Neutrophil (primary cell): ENCODE data around the gene ADGRE3.
"Not testable (repeated sequence)": the region's sequence is repeated elsewhere in the genome, so short reads cannot be mapped to it uniquely, and the experiment has no call there.

Experiments
- H3K27ac ChIP-seq: fragments of 200-600 bp; sonication (generic); 2 replicates; pipeline ENCODE4 v1.5.1; 2016; ENCODE audit warnings: mild to moderate bottlenecking, moderate library complexity
- H3K27me3 ChIP-seq: fragments of 200-600 bp; sonication (generic); 2 replicates; pipeline ENCODE4 v1.6.0; 2016; ENCODE audit warnings: mild to moderate bottlenecking
- H3K36me3 ChIP-seq: fragments of 200-600 bp; sonication (generic); 2 replicates; pipeline ENCODE4 v1.5.1; 2017
- H3K4me1 ChIP-seq, 2 experiments: fragments of 200-600 bp in 1 of 2; sonication (generic) in 1 of 2; 1 replicate in 1 of 2; 2 replicates in 1 of 2; pipeline versions ENCODE4 v1.5.1 to v1.6.1; 2013 to 2016; ENCODE audit warnings: low read depth in 1 of 2, low read length in 1 of 2, mild to moderate bottlenecking in 1 of 2, moderate library complexity in 1 of 2; ENCODE audit not compliant: control insufficient read depth in 1 of 2, insufficient read depth in 1 of 2
- H3K4me3 ChIP-seq, 2 experiments: fragments of 200-600 bp in 1 of 2; sonication (generic) in 1 of 2; 1 replicate in 1 of 2; 2 replicates in 1 of 2; pipeline ENCODE4 v1.5.1; 2013 to 2016; ENCODE audit warnings: low read depth in 1 of 2, low read length in 1 of 2, mild to moderate bottlenecking in 1 of 2, moderate library complexity in 1 of 2
- H3K9me3 ChIP-seq: fragments of 200-600 bp; sonication (generic); 2 replicates; pipeline ENCODE4 v1.5.1; 2016
- TF ChIP-seq, protein P1 (sequence below): fragments of 200-600 bp; sonication (generic); IDR thresholded peaks from 2 replicates; pipeline ENCODE4 v1.5.1; 2016; ENCODE audit warnings: antibody characterized with exemption

The ADGRE3 gene

DNA sequence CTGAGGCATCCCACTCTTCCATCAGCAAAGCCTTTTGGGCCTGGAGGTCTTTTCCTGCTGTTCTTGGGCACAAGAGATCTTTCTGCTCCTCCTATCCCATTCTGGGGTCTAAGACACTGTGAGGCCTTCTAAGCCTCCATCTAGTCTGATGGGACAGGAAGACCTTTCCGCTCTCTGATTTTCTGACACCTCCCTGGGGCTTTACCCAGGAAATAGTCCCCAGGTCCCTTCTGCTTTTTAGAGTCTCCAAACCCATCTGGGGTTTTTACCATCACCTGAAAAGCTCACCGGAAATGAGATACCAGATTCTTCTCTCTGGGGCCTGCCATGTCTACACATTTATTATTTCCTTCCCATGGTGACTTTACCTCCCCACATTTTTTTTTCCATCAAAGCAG lies 70.7 kb downstream of the ADGRE3 start:
- Histone ChIP-seq H3K9me3 (no peaks in the 10 kb centered on the region), H3K27ac (no peak overlapping the region), H3K4me1 (peaks cover 27 to 32% of the 10 kb centered on the region in 2 experiments), H3K27me3 (no peaks in the 10 kb centered on the region), H3K36me3 (peaks cover 12% of the 10 kb centered on the region), H3K4me3 (no peak overlapping the region)
- TF ChIP-seq, protein P1, sequence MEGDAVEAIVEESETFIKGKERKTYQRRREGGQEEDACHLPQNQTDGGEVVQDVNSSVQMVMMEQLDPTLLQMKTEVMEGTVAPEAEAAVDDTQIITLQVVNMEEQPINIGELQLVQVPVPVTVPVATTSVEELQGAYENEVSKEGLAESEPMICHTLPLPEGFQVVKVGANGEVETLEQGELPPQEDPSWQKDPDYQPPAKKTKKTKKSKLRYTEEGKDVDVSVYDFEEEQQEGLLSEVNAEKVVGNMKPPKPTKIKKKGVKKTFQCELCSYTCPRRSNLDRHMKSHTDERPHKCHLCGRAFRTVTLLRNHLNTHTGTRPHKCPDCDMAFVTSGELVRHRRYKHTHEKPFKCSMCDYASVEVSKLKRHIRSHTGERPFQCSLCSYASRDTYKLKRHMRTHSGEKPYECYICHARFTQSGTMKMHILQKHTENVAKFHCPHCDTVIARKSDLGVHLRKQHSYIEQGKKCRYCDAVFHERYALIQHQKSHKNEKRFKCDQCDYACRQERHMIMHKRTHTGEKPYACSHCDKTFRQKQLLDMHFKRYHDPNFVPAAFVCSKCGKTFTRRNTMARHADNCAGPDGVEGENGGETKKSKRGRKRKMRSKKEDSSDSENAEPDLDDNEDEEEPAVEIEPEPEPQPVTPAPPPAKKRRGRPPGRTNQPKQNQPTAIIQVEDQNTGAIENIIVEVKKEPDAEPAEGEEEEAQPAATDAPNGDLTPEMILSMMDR = no peak

DNA sequence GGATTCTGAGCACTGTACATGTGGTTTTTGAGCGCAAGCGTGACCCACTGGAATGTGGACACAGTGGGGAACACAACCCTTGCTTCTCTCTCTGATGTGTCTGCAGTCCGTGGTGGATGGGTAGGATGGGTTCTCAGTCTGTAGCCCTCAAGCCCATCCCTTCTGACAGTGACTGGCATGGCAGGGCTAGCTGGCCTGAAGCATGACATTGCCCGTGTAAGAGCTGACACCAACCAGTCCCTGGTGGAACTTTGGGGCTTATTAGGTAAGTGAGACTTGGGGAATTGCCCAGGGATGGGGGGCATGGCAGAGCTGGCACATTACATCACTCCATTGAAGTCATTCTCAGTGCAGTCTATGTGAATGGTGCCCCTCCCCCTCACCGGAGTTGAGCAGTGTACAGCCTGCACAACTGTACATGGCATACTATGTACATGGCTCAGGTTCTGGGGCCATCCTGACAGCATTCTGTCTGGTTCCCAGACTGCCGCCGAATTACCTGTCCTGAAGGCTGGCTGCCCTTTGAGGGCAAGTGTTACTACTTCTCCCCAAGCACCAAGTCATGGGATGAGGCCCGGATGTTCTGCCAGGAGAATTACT lies 75.0 kb downstream of the ADGRE3 start:
- Histone ChIP-seq H3K27ac (no peak overlapping the region), H3K27me3 (no peaks in the 10 kb centered on the region)

DNA sequence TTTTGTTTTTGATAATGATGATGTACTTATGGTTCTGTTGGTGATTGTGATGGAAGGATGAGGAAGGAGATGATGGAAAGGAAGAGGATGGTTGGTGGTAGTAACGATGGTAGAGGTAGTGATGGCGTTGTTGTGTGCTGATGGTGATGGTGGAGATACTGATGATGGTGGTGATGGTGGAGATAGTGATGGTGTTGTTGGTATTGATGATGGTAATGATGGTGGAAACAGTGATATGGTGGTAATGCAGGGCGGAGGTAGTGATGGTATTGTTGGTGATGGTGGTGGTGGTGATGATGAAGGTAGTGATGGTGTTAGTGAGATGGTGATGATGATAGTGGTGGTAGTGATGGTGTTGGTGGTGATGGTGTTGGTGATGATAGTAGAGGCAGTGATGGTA lies 79.1 kb downstream of the ADGRE3 start:
- H3K27ac ChIP-seq = no peak overlapping the region
- H3K36me3 ChIP-seq = peaks cover 44% of the 10 kb centered on the region
- TF ChIP-seq, protein P1 = no peak
- no peaks in the 10 kb centered on the region for H3K27me3 ChIP-seq
- H3K9me3 ChIP-seq = no peaks in the 10 kb centered on the region
- H3K4me3 ChIP-seq = no peak overlapping the region
- H3K4me1 ChIP-seq = no peaks in the 10 kb centered on the region

More for the DNA sequence above, 75.0 kb downstream of the ADGRE3 start:
- H3K4me3 ChIP-seq = no peak overlapping the region
- H3K4me1 ChIP-seq = no peaks in the 10 kb centered on the region
- H3K9me3 ChIP-seq = no peaks in the 10 kb centered on the region
- H3K36me3 ChIP-seq = peaks cover 44% of the 10 kb centered on the region
- TF ChIP-seq, protein P1 = no peak

DNA sequence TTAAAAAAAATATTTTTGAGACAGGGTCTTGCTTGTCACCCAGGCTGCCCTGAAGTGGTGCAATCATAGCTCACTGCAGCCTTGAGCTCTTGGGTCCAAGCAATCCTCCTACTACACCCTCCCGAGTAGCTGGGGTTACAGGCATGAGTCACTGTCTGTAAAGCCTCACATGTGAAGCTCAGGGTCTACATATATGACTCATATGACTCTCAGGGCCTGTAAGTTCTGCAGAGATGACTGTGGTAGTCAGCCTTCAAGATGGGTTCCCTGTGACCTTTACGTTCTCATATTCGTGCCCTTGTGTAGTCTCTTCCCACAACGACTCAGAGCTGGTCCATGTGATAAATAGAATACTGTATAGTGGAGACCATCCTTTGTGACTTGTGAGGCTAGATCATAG lies 85.2 kb downstream of the ADGRE3 start:
- not testable (repeated sequence) for H3K27ac ChIP-seq, H3K4me1 ChIP-seq, H3K4me3 ChIP-seq, H3K27me3 ChIP-seq, H3K36me3 ChIP-seq, H3K9me3 ChIP-seq

DNA sequence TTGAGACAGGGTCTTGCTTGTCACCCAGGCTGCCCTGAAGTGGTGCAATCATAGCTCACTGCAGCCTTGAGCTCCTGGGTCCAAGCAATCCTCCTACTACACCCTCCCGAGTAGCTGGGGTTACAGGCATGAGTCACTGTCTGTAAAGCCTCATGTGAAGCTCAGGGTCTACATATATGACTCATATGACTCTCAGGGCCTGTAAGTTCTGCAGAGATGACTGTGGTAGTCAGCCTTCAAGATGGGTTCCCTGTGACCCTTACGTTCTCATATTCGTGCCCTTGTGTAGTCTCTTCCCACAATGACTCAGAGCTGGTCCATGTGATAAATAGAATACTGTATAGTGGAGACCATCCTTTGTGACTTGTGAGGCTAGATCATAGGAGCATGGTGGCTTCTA lies 89.5 kb downstream of the ADGRE3 start:
- H3K27ac ChIP-seq, H3K27me3 ChIP-seq, H3K36me3 ChIP-seq: not testable (repeated sequence)

DNA sequence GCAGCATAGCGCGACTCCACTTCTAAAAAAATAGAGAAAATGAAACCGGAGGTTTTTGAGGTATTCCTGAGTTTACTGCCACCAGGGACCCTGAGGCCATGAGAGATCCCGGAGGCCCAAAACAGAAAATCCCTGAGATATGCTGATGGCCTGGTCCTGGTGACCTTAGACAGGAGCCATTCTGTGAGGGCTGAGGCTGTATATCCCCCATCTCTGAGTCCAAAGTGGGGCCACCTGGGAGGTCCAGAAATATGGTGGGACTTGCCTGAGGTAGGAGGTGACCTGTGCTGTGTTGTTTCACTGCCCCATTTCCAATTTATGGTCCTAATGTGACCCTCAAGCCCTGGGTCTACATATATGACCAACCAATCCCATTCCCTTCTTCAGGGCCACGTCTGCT lies 90.3 kb downstream of the ADGRE3 start:
- not testable (repeated sequence) for H3K27me3 ChIP-seq, H3K27ac ChIP-seq, H3K4me3 ChIP-seq, H3K36me3 ChIP-seq, H3K9me3 ChIP-seq
- H3K4me1 ChIP-seq = peaks cover 9 to 23% of the 10 kb centered on the region in 2 experiments

More for the DNA sequence above, 89.5 kb downstream of the ADGRE3 start:
- peaks cover 9 to 23% of the 10 kb centered on the region in 2 experiments for H3K4me1 ChIP-seq
- H3K9me3 ChIP-seq, H3K4me3 ChIP-seq: not testable (repeated sequence)

DNA sequence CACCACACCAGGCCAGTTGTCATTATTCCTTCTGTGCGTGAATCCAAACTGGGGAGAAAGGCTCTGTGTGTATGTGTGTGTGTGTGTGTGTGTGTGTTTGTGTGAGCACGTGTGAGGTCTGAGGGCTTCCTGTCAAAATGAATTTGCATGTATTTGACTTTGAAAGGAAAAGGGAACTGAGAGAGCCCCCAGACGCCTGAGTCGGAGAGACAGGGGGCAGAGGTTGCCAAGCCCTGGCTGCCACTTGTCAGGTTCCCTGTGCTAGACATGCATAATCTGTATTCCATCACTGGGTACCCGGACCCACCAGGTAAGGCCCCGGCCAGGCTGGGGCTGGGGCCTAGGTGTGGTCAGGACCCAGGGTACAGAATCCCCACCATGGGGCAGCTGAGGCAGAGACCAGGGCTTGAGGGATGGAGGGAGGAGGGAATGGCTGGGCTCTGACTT lies 91.7 kb downstream of the ADGRE3 start, which contains the start of gene CLEC17A:
TSS of gene CLEC17A (plus strand) at position 191 of the 447 bp plus-strand sequence. CDS start at position 268, 77 bp downstream.
- Histone ChIP-seq H3K27me3 (no peaks in the 10 kb centered on the region), H3K9me3 (no peaks in the 10 kb centered on the region), H3K27ac (no peak within 1 kb of the TSS), H3K4me3 (no peak within 1 kb of the TSS), H3K36me3 (peaks cover 5% of the 10 kb centered on the region), H3K4me1 (peaks cover 9 to 19% of the 10 kb centered on the region in 2 experiments)
- TF ChIP-seq, protein P1 = no peak
